ENCODE results near the gene ELMO2. TPM values are rescaled to one million over a fixed set of nuclear protein-coding genes. Genes with fewer than 3 reads are reported as not detected.

Gene ELMO2
- total RNA-seq, 1 donor from 2014 or later: 57.0 TPM

GRCh38 chr20:46353500-46354206, 52.8 kb downstream of the ELMO2 start:
- H3K4me3 ChIP-seq: no peak overlapping the region
- DNase-seq (no peak), ATAC-seq (no peak)
- H3K9me3 ChIP-seq: no peaks in the 10 kb centered on the region
- H3K27me3 ChIP-seq: no peaks in the 10 kb centered on the region
- intact Hi-C loops (cut with DNase I): no loop called here
- peaks cover 33% of the 10 kb centered on the region for H3K36me3 ChIP-seq
- H3K27ac ChIP-seq: no peak overlapping the region
- H3K4me1 ChIP-seq: peaks cover 18% of the 10 kb centered on the region
- no peak for TF ChIP-seq CTCF (IDR thresholded peaks at IDR 0.05)

- Histone ChIP-seq H3K27me3 (no peaks in the 10 kb centered on the region), H3K9me3 (no peaks in the 10 kb centered on the region), H3K4me3 (no peak overlapping the region), H3K27ac (no peak overlapping the region), H3K36me3 (peaks cover 33% of the 10 kb centered on the region), H3K4me1 (peaks cover 14% of the 10 kb centered on the region)
- DNase-seq (no peak), ATAC-seq (no peak)
- intact Hi-C loops (cut with DNase I): no loop called here
- no peak for TF ChIP-seq CTCF (IDR thresholded peaks at IDR 0.05)
These were observed 54.0 kb downstream of the ELMO2 start for GRCh38 chr20:46352370-46352938.

GRCh38 chr20:46351357-46352058, 54.9 kb downstream of the ELMO2 start:
- no peaks in the 10 kb centered on the region for H3K27me3 ChIP-seq
- no peak overlapping the region for H3K27ac ChIP-seq
- H3K36me3 ChIP-seq: peaks cover 33% of the 10 kb centered on the region
- DNase-seq (no peak), ATAC-seq (no peak)
- peaks cover 5% of the 10 kb centered on the region for H3K4me1 ChIP-seq
- H3K9me3 ChIP-seq: no peaks in the 10 kb centered on the region
- TF ChIP-seq CTCF (IDR thresholded peaks at IDR 0.05): no peak
- intact Hi-C loops (cut with DNase I): no loop called here
- no peak overlapping the region for H3K4me3 ChIP-seq

- intact Hi-C loops (cut with DNase I): no loop called here
- no peak for ATAC-seq
These were observed 55.5 kb downstream of the ELMO2 start for GRCh38 chr20:46350986-46351267.

More at GRCh38 chr20:46350986-46351267, 55.5 kb downstream of the ELMO2 start:
- no peak for DNase-seq
- Histone ChIP-seq H3K27me3 (no peaks in the 10 kb centered on the region), H3K4me1 (no peaks in the 10 kb centered on the region), H3K9me3 (no peaks in the 10 kb centered on the region), H3K27ac (no peak overlapping the region), H3K36me3 (peaks cover 29% of the 10 kb centered on the region), H3K4me3 (no peak overlapping the region)
- TF ChIP-seq CTCF (IDR thresholded peaks at IDR 0.05): no peak
